ENCODE results near the gene GDF10. TPM values are rescaled to one million over a fixed set of nuclear protein-coding genes. Genes with fewer than 3 reads are reported as not detected.

GDF10 gene
- total and polyA plus RNA-seq, 10 of the 15 experiments (the other 5 are each of a cell fraction or from before 2014, with no cell fraction given) = not detected

- Histone ChIP-seq H3K4me3 (no peak overlapping the region), H3K79me2 (ENCODE audit: control insufficient read depth, insufficient read depth, low read length) (no peaks in the 10 kb centered on the region), H3K9ac (ENCODE audit: control insufficient read depth, insufficient read depth, low read length) (no peak overlapping the region), H3K4me1 (ENCODE audit: control insufficient read depth, insufficient read depth, low read length) (no peaks in the 10 kb centered on the region), H3K27me3 (replicated peaks in 1 of 2; ENCODE audit: control insufficient read depth in 2 of 2, insufficient read depth in 2 of 2, low read length in 1 of 2) (no peaks in the 10 kb centered on the region; a peak in 2 of 4 replicates), H2AFZ (ENCODE audit: control insufficient read depth, low read depth, low read length) (no peak overlapping the region), H3K9me3 (replicated peaks; ENCODE audit: control insufficient read depth, insufficient read depth, low read length) (no peaks in the 10 kb centered on the region), H4K20me1 (ENCODE audit: control insufficient read depth, insufficient read depth) (no peaks in the 10 kb centered on the region), H3K4me2 (ENCODE audit: control insufficient read depth, insufficient read depth) (no peak overlapping the region), H3K27ac (ENCODE audit: control insufficient read depth, insufficient read depth) (no peak overlapping the region), H3K36me3 (ENCODE audit: control insufficient read depth in 2 of 2, insufficient read depth in 2 of 2, low read length in 1 of 2) (no peaks in the 10 kb centered on the region)
- DNase-seq (ENCODE audit: low read depth, low spot score) (peak; percentile 9), FAIRE-seq (no peak), ATAC-seq (peak; percentile 81)
- WGBS (ENCODE audit: insufficient coverage, insufficient replicate concordance, low lambda C conversion rate, missing lambda C conversion rate) = 74% methylated on average over 5 of the region's 5 CpGs
- POLR2A ChIA-PET = no interaction called here
- no TSS peak for BruUV-seq (replicated peaks)
- intact Hi-C loops (cut with micrococcal nuclease; ENCODE audit: unreplicated experiment) (loop anchor here (1.0 kb wide), 1 partner anchor 293 kb away; no protein-coding TSS in a partner anchor), in situ Hi-C loops (cut with MboI) (no loop called here)
- SMC1A ChIA-PET (ENCODE audit: uncharacterized antibody, unreplicated experiment) = interaction anchor here (0.6 to 1.7 kb wide), 3 partner anchors 29 to 316 kb away, joined by 3 to 7 read pairs (median 3); no protein-coding TSS in a partner anchor
- RAD21 ChIA-PET (ENCODE audit: unreplicated experiment) = interaction anchor here (0.9 to 1.2 kb wide), 2 partner anchors 293 to 316 kb away, joined by 5 to 7 read pairs; no protein-coding TSS in a partner anchor
- CTCF ChIA-PET = interaction anchor here (0.7 to 2.1 kb wide), 16 partner anchors 10 to 348 kb away, joined by 3 to 17 read pairs (median 4); partner anchors contain the start of gene GDF2
- TF ChIP-seq, protein P1, sequence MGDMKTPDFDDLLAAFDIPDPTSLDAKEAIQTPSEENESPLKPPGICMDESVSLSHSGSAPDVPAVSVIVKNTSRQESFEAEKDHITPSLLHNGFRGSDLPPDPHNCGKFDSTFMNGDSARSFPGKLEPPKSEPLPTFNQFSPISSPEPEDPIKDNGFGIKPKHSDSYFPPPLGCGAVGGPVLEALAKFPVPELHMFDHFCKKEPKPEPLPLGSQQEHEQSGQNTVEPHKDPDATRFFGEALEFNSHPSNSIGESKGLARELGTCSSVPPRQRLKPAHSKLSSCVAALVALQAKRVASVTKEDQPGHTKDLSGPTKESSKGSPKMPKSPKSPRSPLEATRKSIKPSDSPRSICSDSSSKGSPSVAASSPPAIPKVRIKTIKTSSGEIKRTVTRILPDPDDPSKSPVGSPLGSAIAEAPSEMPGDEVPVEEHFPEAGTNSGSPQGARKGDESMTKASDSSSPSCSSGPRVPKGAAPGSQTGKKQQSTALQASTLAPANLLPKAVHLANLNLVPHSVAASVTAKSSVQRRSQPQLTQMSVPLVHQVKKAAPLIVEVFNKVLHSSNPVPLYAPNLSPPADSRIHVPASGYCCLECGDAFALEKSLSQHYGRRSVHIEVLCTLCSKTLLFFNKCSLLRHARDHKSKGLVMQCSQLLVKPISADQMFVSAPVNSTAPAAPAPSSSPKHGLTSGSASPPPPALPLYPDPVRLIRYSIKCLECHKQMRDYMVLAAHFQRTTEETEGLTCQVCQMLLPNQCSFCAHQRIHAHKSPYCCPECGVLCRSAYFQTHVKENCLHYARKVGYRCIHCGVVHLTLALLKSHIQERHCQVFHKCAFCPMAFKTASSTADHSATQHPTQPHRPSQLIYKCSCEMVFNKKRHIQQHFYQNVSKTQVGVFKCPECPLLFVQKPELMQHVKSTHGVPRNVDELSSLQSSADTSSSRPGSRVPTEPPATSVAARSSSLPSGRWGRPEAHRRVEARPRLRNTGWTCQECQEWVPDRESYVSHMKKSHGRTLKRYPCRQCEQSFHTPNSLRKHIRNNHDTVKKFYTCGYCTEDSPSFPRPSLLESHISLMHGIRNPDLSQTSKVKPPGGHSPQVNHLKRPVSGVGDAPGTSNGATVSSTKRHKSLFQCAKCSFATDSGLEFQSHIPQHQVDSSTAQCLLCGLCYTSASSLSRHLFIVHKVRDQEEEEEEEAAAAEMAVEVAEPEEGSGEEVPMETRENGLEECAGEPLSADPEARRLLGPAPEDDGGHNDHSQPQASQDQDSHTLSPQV (IDR thresholded peaks at IDR 0.05) = no peak
- no peak for TF ChIP-seq ZNF274 (IDR thresholded peaks at IDR 0.05; ENCODE audit: insufficient read depth, insufficient read length)
- peak; percentile 67 for TF ChIP-seq SMC3 (IDR thresholded peaks at IDR 0.05; ENCODE audit: borderline replicate concordance, low read length)
- no peak for TF ChIP-seq CHD1 (IDR thresholded peaks at IDR 0.05; ENCODE audit: low read depth, low read length)
- TF ChIP-seq ZZZ3 (IDR thresholded peaks at IDR 0.05; ENCODE audit: control insufficient read depth, insufficient read length, low read depth) = no peak
- peak; percentile 67 for TF ChIP-seq RAD21 (IDR thresholded peaks at IDR 0.05; ENCODE audit: insufficient read depth, low read depth, low read length)
- TF ChIP-seq NFXL1 (IDR thresholded peaks at IDR 0.05; ENCODE audit: borderline replicate concordance) = no peak
- no peak for TF ChIP-seq SUZ12 (IDR thresholded peaks at IDR 0.05; ENCODE audit: unreplicated experiment)
- TF ChIP-seq ZNF622 (IDR thresholded peaks at IDR 0.05) = no peak
- TF ChIP-seq RCOR1 (conservative IDR thresholded peaks at IDR 0.05; ENCODE audit: low read depth, low read length) = no peak
- TF ChIP-seq CTCF (IDR thresholded peaks at IDR 0.05 in 2 of 3, conservative IDR thresholded peaks at IDR 0.05 in 1 of 3; ENCODE audit: control insufficient read depth in 2 of 3, extremely low read depth in 1 of 3, insufficient read depth in 1 of 3, low read depth in 3 of 3, low read length in 3 of 3) = peak; percentile 81 to 95 (median 94)
- no peak for TF ChIP-seq NRF1 (conservative IDR thresholded peaks at IDR 0.05; ENCODE audit: low read depth, low read length)
- no peak for TF ChIP-seq EED (IDR thresholded peaks at IDR 0.05; ENCODE audit: low read depth)
- TF ChIP-seq MYB (IDR thresholded peaks at IDR 0.05; ENCODE audit: borderline replicate concordance, low read depth, low read length) = no peak
- no peak for TF ChIP-seq ZBTB11 (CRISPR knock-in tag; IDR thresholded peaks at IDR 0.05)
Measured at GRCh38 chr10:47340608-47341170, 40.7 kb downstream of the GDF10 start.
